GM10847 (cell line): ENCODE results near the gene CTBP2.

Source experiments
- POLR2A ChIP-seq: IDR thresholded peaks from 2 replicates; pipeline ENCODE4 v1.6.1; 2011; ENCODE audit not compliant: insufficient read length; ENCODE audit errors: extremely low read depth

Gene CTBP2

GRCh38 chr10:125066764-125067450 lies 93.5 kb downstream of the CTBP2 start:
- TF ChIP-seq POLR2A: no peak

DNA sequence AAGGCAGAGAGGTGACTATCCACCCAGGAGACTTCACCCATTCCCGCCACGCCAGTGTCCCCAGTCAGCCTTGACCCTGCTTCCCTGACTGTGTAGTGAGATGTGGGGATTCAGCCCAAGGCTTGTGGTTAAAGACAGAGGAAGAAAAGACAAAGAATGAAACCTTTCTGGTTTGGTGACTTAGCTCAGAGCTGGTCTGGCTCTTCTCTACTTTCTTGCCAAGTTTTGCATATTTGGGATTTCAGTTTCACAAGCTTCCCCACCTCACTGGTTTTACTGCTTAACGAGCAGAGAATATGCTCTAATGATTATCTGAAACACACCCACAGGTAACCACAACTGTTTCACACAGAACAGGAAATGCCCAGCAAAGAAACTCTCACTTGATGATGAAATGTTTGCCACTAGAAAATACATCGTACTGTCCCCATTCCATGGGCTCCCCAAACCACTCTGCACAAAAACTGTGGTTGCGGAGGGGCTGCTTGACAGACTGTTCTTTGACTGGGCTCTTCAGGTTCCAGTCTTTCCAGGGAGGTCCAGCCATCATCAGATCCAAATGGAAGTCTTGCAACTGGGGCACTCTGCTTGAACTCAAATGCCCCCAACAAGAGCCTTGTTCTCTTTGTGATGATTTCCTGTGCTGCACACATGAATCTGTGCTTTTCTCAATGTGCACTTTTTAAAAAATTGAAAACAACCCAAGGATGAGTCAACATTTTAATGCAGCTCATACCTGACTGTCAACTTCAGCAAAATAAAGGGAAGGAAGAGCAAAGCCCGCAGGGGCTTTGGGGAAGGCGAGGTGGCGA lies 95.5 kb downstream of the CTBP2 start:
- TF ChIP-seq POLR2A: no peak

GRCh38 chr10:125063256-125063925 lies 97.0 kb downstream of the CTBP2 start:
- TF ChIP-seq POLR2A: no peak

GRCh38 chr10:125062914-125063230 lies 97.5 kb downstream of the CTBP2 start:
- no peak for TF ChIP-seq POLR2A

DNA sequence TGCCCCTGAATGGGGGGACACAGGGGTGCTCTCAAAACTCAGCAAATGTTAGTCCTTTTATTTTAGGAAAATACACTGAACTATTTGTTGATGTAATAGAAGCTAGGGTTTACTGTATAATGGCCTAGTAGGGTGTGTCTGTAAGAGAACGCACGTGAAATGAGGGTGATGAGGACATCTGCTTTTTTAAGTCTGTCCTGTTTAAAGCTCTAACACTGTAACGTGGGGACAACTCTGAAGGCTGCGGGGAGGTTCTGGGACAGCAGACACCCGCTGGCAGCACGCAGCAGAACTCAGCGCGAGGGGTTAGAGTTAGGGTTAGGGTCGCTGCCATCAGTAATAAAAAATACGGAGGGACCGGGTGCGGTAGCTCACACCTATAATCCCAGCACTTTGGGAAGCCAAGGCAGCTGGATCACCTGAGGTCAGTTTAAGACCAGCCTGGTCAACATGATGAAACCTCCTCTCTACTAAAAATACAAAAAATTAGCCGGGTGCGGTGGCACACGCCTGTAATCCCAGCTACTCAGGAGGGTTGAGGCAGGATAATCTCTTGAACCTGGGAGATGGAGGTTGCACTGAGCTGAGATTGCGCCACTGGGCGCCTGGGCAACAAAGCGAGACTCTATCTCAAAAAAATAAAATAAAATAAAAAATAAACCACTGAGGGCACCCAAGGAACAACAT lies 98.0 kb downstream of the CTBP2 start:
- TF ChIP-seq POLR2A: no peak

DNA sequence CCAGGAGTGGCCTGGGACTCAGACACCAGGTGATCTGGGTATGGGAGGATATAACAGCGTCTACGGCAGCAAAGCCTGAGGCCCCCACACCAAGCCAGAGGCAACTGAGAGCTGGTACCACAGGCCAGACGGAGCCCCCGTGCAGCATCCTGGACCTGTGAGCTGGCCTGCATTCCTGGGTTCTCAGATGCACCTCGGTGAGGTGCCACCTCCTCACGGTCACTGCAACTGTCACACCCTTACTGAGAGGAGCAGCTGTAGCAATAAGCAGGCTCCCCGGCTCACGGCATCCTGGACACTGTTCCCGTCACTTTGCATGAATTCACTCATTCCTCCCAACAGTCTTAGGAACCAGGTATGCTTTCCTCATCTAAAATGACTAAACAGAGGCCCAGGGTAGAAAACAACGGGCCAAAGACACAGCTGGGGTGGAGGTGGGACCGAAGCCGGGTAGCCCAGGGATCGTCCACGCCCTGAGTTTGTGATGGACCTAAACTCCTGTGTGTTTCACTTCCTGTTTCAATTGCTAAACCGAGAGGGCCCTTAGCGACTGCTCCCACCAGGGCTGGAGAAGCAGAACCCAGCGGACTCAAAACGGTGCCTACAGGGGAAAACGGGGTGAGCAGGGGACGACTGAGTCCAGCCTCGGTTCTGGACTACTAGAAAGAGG lies 98.7 kb downstream of the CTBP2 start:
- no peak for TF ChIP-seq POLR2A

- no peak for TF ChIP-seq POLR2A
Observed at GRCh38 chr10:125060826-125061556, 99.4 kb downstream of the CTBP2 start.

DNA sequence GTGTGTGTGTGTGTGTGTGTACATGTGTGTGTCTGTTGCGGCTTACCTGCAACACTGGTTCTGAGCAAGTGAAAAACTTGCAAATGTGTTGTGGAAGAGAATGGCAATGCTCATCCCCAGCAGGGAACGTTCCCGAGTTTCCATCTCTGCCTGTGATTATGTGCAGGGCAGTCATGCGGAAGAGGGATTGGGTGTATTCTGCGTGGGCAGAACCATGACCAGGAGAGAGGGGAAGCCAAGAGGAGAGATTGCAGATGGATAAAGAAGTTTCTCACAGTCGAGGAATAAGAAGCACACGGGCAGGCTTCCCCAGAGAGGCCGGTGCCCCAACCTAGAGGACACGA lies 99.9 kb downstream of the CTBP2 start:
- no peak for TF ChIP-seq POLR2A

DNA sequence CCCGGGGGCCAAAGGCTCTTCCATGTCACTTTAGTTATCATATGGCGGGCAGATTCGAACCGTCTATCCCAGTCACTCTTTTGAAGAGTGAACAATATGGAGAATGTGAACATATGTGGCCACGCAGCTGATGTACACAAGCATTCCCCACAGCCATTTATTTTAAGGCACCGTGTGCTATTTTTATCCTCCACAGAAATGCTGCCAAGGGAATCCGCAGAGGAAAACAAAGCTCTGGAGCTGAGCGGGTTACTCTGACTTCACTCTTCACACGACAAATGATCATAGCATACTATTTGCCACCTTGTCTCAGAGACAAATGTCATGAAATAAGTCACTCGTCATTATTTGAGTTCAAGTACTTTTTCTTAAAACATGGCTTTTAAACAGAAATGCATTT lies 100.3 kb downstream of the CTBP2 start:
- TF ChIP-seq POLR2A: no peak

DNA sequence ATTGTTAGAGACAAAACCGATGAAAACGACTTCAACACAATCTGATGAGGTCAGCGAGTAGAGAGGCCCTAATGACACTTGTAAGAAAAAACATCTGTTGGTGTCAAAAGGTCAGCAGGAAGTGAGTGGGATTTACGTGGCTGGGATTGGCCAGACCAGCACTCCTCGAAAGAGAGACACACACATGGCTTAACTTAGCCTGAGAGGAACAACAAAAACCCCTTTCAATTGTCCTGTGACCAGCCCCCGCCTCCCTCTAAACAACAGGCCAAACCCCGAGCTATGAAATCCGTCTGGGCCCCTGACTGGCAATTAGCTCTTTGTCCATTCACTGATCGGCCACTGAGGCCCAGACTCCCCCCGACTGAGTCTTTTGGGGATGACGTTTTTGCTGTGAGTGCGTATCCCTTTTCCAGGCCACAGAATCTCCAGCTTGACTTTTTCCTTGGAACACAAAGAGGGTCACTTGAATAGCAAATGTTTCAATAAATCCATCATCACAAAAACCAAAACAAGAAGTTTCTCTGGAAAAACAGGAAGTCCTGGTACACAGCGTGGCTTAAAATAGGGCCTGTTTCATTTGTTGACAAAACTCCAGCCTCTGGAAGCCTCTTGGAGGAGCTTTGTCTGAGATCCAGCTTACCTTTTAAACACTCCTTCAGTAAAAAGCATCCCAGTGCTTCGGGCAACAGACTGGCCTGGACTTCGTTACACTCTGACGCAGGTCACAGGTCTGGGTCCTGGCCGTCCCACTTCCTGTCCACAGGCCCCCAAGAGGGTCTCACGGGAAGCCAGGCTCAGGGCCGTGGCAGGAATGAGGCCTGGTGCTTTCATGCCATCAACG lies 103.0 kb downstream of the CTBP2 start:
- no peak for TF ChIP-seq POLR2A

DNA sequence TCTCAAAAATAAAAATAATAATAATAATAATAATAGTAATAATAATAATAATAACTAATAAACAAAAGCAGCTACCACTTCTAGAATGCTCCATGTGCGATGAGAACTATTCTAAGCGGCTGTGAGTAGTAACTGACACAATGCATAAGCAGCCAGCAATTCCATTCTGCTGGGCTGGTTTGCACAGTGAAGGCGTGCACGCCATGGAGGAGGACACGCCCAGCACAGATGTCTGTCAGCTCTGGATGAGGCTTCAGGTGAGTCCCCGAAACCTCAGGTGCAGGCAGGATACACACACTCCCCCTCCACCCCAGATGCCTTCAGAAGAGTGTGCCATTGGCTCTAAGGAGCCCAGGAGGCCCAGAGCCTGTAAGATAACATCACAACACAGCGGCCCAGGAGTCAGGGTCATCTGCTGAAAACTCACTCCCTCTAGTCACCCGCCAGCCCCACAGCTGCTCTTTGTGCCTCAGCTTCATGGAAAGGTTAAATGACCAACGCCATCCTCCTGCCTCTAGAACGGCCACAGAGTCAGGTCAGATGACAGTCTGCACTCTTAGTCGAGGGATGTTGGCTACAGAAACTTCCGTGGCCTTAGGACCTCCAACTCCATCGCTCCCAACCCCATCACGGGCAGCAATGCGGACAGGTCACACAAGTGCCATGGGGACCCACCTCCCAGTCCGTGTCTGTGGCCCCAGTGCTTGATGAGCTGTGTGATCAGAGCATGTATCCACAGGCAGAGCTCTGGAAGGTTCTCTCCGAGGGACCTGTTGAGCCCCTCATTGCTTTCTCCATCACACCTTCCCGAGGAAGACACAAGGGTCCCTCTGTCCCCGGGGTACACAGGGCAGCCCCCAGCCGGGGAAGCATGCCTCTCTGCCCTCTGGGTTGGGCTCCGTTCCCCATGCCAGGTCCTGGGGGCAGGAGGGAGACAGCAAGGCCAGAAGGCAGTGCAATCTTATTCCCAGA lies 103.9 kb downstream of the CTBP2 start:
- no peak for TF ChIP-seq POLR2A

GRCh38 chr10:125055446-125055845 lies 104.9 kb downstream of the CTBP2 start:
- TF ChIP-seq POLR2A: no peak
